GM18502 (cell line): ENCODE data around the gene ZNF804A.

Experiments used
- ATAC-seq: cut with Tn5 transposase; IDR thresholded peaks from one replicate; pipeline ENCODE4 v1.9.1; 2021; ENCODE audit warnings: mild to moderate bottlenecking; ENCODE audit not compliant: unreplicated experiment, poor library complexity

ZNF804A gene

DNA sequence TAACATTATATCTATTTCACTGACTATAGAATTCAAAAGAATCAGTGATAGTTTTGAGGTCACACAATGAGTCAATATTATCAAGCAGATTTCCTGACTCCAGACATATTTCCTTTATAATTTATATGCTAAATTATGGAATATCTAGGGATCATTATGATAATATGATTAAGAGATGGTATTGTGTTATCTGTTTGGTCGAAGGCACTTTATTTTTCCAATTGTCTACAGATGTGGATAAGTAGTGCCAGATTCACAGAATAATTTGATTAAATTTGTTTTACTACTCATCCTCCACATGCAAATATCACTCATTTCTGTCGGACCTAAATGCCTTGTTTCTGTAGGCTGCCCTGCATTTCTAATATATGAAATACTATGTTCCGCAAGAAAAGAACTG lies 4.4 kb downstream of the ZNF804A start:
- ATAC-seq = no peak

DNA sequence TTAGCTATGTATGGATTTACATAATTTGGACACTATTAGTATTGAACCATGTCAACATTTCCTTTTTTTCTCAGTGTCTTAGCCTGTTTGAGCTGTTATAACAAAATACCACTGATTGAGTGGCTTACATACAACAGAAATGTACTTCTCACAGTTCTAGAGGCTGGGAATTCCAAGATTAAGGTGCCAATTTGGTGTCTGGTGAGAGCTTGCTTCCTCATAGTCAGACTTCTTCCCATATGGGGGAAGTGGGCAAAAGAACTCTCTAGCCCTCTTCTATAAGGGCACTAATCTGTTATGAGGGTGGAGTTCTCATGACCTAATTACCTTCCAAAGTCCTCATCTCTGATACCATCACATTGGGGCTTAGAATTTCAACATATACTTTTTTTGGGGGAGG lies 12.6 kb downstream of the ZNF804A start:
- no peak for ATAC-seq

DNA sequence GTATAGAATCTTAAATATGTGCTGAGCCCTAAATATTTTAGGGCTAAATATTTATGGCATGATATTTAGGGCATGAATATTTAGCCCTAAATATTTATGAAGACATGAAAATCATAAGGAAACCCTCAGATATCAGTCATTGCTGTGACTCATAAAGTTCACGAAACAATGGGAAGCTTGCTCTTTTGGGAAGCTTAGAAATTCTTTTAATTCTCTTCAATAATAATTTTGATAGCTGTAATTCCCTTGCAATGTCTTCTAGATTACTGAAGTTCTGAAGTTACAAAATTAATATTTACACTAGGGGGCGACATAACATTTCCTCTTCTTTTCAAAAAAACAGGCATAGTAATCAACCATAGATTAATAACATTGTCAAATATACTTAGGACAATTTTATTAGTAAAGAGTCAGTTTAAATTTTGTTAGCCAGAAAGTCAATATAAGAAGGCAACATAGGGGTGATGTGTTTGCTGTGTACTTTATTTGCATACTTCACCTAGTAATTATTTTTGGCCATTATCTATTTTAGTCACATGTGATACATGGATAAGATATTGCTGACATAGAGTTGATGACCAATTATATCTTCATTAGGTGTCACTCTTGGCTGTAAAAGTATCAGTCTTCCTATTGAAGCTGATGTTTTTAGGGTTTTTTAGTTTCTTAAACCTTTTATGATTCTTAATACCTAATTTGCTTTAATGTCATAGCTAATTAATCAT lies 13.2 kb downstream of the ZNF804A start:
- no peak for ATAC-seq

DNA sequence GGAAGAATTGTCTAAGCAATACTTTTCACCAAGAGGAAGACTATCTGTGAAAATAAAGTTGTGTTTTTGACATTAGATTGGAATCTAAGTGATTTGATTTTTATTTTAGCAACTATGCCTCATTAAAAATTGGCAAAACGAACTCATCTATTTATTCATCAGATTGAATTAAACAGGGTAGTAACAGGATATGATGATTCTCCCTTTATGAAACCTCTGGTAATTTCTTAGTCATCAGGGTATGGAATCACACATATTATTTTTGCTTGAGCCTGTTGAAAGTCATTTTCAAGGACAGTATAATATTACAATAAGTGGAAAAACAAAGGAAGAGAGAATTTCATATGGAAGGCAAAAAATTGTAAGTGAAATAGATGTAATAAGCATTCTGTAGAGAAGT lies 22.0 kb downstream of the ZNF804A start:
- no peak for ATAC-seq

DNA sequence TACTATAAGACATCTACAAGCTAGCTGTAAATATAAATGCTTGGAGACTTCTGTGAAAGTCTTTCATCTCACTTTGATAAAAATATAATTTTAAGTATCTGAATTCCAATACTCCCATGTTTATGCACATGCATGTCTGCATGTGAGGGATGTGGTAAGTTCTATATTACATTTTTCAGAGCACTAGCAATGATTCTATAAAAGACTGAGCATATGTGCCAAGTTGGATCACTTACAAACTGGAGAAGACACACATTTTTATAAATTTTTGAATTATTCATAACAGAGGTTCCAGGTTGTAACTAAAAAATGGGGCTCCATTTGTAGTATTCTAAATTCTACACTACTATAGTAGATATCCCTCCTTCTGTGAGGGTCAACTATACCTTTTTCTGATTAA lies 26.0 kb downstream of the ZNF804A start:
- ATAC-seq = no peak

DNA sequence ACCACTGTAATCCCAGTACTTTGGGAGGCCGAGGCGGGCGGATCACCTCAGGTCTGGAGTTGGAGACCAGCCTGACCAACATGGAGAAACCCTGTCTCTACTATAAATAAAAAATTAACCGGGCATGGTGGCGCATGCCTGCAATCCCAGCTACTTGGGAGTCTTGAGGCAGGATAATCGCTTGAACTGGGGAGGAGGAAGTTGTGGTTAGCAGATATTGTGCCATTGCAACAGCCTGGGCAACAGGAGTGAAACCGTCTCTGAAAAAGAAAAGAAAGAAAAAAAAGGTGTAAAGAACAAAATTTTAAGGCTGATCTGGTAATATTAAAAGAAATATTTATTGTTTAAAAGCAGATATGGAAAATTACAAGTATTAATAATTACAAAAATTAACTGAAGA lies 29.7 kb downstream of the ZNF804A start:
- no peak for ATAC-seq

DNA sequence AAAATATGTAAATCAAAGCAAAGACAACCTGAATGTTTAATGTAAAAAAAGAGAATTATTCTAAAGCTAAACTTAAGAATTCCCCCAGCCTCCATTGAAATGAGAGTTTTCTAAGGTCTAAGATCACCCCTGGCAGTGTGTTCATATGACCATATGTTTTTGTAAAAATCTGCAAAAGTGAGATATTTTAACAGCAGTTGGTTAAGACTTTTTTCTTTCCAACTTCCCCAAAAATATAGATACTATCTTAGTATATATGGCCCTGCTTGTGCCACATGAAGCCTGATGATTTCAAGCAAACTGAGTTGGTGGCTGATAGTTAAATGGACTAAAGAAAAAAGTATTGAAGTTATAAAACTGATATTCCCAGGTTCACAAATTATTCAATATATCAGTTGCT lies 35.4 kb downstream of the ZNF804A start:
- no peak for ATAC-seq

DNA sequence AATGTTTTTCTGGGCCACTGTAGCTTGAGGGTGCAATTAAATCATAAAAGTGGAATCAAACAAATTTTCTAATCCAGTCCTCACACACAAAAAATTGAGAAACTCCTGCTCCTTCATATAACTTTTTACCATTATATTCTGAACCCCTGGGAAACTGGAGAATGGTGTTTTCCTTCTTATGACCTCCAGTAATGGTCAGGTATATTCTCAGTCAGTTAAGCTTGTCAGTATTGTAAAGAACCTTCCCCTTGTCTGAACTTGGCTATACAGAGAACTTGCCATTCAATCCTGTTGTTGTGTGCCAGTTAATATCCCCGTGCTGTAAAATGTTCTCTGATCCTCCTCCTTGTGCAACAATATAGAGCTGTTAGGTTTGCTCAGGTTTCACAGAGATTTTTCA lies 39.5 kb downstream of the ZNF804A start:
- ATAC-seq = no peak

DNA sequence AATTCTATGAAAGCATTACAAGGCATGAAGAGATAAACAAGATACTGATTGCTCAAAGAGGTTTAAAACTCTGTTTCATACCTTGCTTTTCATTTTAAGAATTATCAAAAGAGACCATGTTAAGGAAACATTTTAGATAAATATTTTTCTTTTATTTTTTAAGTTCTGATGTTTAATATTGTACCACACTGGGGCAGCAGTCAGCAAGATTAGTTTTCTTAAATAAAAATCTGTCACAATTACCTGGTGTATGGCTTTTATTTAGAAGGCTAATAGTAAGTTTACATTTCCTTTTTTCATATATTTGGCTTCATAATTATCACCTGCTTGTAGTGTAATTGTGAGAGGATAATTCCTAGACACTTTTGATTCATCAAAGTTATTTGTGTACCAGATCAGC lies 46.4 kb downstream of the ZNF804A start:
- ATAC-seq = no peak

DNA sequence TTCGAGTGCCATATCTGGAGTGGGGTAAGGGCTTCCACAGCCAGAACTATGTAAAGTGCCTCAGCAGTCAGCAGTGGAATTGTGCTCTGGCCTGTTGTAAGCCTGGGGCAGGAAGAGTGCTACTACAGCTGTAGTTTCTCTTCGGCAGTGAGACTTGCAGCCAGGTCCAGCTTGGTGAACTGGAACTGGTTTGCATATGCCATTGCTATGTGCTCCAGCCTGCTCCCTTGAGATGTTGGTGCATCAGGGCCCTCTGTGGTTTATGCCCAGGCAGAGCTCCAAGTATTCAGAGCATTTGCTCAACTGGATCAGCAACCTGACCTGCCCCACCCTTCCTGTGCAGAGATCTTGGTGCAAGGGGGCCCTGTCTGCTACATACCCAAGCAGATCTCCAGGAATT lies 47.8 kb downstream of the ZNF804A start:
- ATAC-seq = peak; percentile 77

DNA sequence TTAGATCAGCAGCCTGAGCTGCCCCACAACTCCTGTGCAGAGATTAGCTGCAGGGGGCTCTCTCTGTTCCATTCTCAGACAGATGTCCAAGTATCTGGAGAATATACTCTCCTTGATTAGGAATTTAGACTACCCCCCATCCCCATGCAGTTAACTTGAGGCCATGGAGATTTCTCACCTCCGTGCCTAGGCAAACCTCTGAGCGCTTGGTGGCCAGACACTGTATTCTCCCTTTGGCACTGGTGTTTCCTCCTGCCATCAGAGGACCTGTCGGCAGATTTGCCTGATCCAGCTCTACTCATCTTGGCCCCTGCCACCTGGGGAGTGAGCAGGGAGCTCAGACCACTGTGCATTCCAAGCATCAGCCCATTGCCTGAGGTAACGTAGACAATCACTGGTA lies 48.3 kb downstream of the ZNF804A start:
- ATAC-seq = no peak

DNA sequence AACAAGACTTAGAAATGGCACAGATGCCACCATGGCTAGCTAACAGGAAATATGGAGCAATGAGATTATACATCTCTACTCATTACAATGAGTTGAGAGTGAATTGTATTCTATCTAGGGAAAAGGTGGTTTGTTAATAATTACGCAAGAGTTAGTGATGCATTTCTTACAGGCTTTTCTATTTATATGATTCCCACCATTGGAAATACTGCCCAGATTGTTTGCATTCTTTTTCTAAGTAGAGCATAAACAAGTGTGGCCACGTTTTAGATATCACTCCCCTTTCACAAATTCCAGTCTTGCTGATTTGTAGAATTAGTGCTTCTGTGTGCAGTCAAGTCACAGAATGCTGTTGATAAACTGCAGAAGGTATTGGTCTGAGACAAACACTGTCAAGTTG lies 56.6 kb downstream of the ZNF804A start:
- ATAC-seq = no peak

DNA sequence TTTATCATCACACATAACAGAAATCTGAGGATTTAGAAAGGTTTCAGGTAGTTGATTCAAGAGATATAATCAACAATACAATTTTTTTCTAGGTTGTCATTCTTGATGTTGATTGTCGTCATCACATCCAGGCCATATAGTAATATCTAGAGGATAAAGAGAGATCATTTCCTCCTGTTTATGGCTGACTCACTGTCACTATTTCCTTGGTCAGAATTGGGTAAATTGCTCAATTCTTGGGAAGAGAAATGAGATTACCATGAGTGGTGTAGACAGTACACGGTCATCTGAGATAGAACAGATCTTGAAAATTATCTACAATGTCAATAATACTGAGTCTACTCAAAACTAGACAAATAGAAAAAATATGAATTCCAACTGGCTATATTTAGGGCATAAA lies 78.8 kb downstream of the ZNF804A start:
- ATAC-seq = no peak

DNA sequence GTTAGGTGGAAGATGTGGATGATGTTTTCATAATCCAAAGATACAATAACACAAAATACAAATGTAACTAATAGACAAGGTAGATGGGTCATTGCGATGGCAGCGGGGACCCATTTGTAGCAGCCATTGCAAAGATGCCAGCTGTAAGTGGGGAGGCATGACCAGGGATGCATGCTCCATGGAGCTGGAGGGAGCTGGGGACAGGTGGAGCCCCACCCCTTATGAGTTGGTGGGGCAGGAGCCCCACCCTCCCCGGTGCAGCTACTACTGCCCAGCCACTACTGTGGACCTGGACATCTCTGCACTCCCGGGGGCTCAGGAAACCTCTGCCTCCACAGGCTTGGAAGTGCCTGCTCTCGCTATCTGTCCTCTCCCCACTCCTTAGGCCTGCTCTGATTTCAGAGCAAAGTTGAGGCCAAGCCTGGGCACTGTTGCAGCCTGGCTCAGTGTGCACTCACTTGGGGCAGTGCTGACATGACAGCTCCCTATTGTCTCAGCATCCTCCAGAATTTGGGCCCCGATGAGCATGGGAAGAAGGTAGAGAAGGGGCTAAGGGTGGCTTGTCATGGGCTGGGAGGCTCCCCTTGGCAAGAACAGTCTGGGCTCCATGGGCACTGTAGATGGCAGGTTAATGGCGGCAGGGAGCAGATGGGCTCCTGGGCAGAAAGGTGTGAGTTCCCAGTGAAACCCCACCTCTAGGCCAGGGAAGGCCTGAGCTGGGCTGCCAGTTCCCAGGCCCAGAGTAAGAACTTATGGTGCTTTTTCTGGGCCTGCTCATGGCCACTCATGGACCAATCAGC lies 81.1 kb downstream of the ZNF804A start:
- ATAC-seq = no peak

DNA sequence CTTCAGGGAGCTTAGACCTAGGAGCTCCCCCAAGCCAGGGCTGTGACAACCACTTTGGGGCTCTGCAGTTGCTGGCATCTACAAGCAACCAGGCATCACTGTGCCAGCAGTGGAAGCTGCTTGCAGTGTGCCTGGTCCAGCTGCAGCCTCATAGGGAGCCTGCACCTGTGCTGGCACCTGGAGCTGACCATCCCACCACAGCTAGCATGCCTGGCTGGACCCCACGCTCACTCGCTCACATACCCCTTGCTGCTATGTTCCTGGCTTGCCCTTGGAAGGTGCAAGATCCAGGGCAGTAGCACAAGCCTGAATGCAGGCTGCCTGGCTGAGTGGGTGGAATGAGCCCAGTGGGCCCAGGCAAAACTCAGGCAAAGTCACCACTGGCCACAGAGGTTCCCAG lies 82.5 kb downstream of the ZNF804A start:
- ATAC-seq = no peak

DNA sequence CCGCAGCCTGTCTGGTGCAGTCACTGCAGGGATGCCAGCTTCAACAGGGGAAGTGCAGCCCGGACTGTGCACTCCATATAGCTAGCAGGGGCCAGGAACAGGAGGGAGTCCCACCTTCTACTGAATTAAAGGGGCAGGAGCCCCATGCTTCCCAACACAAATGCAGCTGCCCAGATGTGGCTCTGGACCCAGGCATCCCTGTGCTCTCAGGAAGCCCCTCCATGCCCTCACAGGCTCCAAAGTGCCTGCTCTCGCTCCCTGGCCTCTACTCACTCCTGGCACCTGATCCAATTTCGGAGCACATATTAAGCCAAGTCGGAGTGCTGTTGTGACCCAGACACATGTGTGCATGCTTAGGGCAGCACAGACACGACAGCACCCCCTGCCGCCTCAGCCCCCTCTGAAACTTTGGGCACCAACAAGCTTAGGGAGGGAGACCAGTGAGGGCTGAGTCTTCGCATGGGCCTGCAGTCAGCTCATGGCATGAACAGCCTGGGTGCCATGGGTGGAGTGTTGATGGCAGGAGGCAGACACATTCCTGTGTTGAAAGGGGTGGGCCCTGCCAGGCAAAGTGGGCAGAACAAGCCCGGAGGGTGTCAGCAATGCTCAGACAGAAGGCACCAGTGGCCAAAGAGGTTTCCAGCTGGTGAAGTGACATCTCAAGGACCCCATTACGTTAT lies 83.5 kb downstream of the ZNF804A start:
- no peak for ATAC-seq

DNA sequence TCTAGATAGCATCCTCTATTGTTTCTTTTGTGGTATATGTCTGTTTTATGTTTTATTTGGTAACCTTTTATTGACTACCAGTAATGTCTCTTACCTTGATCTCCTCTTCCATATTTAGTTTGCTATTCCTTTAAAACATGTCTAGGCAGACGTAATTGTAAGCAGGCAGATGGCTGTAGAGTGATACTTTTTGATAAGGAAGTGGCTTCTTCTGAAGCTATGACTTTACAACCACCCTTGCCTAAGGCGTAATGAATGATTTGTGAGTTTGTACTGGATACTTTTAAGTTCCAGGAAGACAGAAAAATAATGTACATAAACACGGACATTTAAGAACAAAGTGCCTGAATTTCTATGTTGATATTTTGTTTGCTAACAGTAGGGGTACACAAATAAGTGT lies 85.6 kb downstream of the ZNF804A start:
- ATAC-seq = no peak

DNA sequence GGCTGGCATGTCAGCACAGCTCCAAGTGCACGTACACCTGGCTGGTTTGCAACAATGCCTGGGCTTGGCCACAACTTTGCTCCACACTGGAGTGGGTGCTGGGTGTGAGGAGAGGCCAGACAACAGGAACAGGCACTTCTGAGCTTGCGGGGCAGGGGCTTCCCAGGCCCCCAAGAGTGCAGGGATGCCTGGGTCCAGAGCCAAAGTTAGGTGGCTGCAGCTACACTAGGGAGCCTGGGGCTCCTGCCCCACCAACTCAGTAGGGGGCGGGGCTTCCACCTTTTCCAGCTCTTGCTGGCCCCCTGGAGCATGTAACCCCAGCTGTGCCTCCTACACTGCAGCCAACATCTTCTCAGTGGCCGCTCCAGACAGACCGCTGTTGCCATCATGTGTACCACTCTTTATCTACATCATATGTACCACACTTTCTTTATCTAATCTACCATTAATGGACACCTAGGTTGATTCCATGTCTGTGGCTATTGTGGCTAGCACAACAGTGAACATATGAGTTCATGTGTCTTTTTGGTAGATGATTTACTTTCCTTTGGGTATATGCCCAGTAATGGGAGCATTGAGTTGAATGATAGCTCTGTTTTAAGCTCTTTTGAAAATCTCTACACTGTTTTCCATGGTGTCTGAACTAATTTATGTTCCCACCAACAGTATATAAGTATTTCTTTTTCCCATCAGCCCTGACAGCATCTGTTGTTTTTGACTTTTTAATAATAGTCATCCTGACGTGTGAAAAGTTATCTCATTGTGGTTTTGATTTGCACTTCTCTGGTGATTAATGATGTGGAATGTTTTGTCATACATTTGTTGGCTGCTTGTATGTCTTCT lies 87.9 kb downstream of the ZNF804A start:
- no peak for ATAC-seq

DNA sequence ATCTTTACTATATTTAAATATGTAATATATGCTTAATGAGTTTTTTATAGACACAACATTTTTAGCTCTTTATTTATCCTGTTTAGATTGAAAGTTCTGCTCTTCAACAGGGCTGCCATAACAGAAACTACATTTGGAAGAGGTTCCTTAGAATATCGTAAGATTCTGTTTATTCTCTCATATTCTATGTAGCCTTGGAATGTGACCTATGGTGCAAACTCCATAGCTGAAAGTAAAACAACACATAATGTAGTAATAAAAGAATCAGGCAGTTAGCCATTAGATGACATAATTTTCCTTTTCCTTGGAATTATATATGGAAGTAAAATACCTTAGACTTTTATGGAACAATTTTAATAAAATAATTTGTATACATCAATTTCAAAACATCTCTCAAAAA lies 91.3 kb downstream of the ZNF804A start:
- no peak for ATAC-seq

DNA sequence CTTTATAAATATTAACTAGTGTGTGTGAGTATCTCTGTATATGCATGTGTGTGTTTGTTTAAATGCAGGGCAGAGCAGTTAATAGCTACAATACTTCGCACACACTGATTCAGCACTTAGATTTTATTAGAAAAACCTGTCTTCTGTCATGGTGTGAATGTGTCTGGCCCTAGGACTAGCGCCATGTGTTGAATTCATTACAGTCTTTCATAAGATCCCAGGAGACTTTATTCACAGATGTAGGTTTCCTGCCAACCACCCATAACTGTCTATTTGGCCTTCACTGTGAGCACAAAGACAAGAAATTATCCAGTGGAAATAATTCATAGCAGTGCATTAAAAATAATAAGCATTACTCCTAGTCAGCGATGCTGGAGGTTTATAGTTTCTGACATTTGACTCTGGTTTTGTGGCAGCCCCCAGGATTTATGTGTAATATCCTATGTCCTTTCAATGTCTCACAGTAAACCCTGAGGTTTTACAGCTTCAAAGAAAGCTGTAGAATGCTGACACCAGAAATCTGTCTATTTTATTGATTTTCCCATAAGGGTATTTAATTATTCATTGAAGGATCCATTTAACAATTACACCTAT lies 93.9 kb downstream of the ZNF804A start:
- no peak for ATAC-seq
